UCSD-AML1 (cell line): ENCODE data around the gene CCT2.

Source experiments
- DNase-seq: peaks from one replicate; lab custom pipeline; 2025; ENCODE audit not compliant: unreplicated experiment; lab: John Stamatoyannopoulos, UW

CCT2 gene

GRCh38 chr12:69585189-69586062, at the start of gene CCT2:
TSS of gene CCT2 (plus strand) at chr12:69585459. CDS start at chr12:69585522, 63 bp downstream.
- peak; percentile 97 for DNase-seq

GRCh38 chr12:69540987-69541386, 44.3 kb upstream of the CCT2 start:
- DNase-seq, result no peak

GRCh38 chr12:69544087-69544486, 41.2 kb upstream of the CCT2 start:
- no peak for DNase-seq

- DNase-seq, result no peak
These were observed 40.2 kb upstream of the CCT2 start for GRCh38 chr12:69545081-69545480.

- DNase-seq, result no peak
These were observed 38.4 kb upstream of the CCT2 start for GRCh38 chr12:69546693-69547438.

- no peak for DNase-seq
These were observed 36.6 kb upstream of the CCT2 start for GRCh38 chr12:69548687-69549086.

- DNase-seq, result no peak
These were observed 34.5 kb upstream of the CCT2 start for GRCh38 chr12:69550569-69551350.

GRCh38 chr12:69553628-69554248, 31.5 kb upstream of the CCT2 start:
- no peak for DNase-seq

- DNase-seq, result no peak
These were observed 29.8 kb upstream of the CCT2 start for GRCh38 chr12:69555461-69555860.

GRCh38 chr12:69556383-69556782, 28.9 kb upstream of the CCT2 start:
- DNase-seq, result no peak

GRCh38 chr12:69563166-69563762, 22.0 kb upstream of the CCT2 start:
- no peak for DNase-seq

GRCh38 chr12:69566603-69567002, 18.7 kb upstream of the CCT2 start:
- no peak for DNase-seq

- DNase-seq, result no peak
These were observed 16.0 kb upstream of the CCT2 start for GRCh38 chr12:69569236-69569635.

- DNase-seq, result no peak
These were observed 15.2 kb upstream of the CCT2 start for GRCh38 chr12:69570000-69570516.

- peak; percentile 15 for DNase-seq
These were observed 14.5 kb upstream of the CCT2 start for GRCh38 chr12:69570545-69571399.

- DNase-seq, result no peak
These were observed 9.9 kb upstream of the CCT2 start for GRCh38 chr12:69575346-69575745.

- DNase-seq, result no peak
These were observed 7.0 kb upstream of the CCT2 start for GRCh38 chr12:69578283-69578682.

- DNase-seq, result no peak
These were observed 6.2 kb upstream of the CCT2 start for GRCh38 chr12:69579029-69579428.

- no peak for DNase-seq
These were observed 5.2 kb upstream of the CCT2 start for GRCh38 chr12:69580074-69580473.
